ENCODE data around the gene CYTIP.

The CYTIP gene

DNA sequence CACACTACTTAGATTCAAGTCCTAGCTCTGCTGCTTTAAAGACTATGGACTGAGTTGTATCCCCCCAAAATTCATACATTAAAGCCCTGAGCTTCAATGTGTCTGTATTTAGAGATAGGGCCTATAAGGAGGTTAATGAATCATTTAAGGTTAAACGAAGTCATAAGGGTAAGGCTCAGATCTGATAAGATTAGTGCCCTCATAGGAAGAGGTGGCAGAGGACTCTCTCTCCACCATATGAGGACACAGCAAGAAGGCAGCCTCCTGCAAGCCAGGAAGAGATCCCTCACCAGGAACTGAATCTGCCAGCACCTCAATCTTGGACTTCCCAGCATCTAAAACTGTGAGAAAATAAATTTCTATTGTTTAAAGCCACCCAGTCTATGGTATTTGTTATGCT is 3.1 kb upstream of the CYTIP start:
- TF ChIP-seq, protein P1, sequence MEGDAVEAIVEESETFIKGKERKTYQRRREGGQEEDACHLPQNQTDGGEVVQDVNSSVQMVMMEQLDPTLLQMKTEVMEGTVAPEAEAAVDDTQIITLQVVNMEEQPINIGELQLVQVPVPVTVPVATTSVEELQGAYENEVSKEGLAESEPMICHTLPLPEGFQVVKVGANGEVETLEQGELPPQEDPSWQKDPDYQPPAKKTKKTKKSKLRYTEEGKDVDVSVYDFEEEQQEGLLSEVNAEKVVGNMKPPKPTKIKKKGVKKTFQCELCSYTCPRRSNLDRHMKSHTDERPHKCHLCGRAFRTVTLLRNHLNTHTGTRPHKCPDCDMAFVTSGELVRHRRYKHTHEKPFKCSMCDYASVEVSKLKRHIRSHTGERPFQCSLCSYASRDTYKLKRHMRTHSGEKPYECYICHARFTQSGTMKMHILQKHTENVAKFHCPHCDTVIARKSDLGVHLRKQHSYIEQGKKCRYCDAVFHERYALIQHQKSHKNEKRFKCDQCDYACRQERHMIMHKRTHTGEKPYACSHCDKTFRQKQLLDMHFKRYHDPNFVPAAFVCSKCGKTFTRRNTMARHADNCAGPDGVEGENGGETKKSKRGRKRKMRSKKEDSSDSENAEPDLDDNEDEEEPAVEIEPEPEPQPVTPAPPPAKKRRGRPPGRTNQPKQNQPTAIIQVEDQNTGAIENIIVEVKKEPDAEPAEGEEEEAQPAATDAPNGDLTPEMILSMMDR (IDR thresholded peaks at IDR 0.05; ENCODE audit: insufficient read depth, low read depth, low read length, missing control alignments): no peak
- H3K4me3 ChIP-seq (ENCODE audit: low read depth, low read length): no peak overlapping the region
- no peak for DNase-seq (ENCODE audit: low read depth)

DNA sequence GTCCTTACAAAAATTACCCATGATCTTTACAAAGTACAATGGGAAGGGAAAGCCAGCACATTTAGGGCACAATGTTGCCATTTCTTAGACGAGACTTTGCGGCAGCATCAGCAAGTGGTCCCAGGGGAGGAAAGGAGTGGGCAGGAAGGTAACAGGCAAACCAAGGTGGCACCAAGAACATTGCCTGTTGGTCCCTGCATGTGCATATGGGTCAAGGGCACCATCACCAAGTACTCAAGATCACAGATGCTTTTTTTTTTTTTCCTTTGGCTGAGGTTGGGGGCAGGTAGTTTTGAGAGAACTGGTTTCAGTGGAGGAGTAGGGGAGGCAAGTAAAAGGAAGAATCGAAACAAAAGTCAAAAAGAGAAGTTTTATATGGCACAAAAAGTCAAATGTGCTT is 752 bp upstream of the CYTIP start:
- TF ChIP-seq, protein P1 (IDR thresholded peaks at IDR 0.05; ENCODE audit: insufficient read depth, low read depth, low read length, missing control alignments): no peak
- peak overlapping the region; percentile 99 for H3K4me3 ChIP-seq (ENCODE audit: low read depth, low read length)
- DNase-seq (ENCODE audit: low read depth): peak; percentile 83

DNA sequence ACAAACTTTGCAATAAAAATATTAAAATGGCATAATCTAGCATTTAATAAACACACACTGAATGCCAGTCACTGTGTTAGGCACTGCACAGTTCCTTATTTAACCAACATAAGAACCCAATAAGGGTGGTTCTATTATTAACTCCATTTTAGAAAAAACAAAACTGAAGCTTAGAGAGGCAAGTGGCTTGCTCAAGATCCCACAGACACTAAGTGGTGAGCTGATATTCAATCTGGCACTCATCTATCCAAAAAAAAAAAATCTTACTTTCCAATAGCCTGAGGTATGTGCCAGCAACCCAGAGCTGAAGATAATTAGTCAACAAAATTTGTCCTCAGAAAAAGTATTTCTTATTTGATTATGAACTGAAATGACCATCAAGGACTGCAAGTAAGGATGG is 799 bp downstream of the CYTIP start:
- peak; percentile 55 for DNase-seq (ENCODE audit: low read depth)
- H3K4me3 ChIP-seq (ENCODE audit: low read depth, low read length): peak overlapping the region; percentile 99
- TF ChIP-seq, protein P1 (IDR thresholded peaks at IDR 0.05; ENCODE audit: insufficient read depth, low read depth, low read length, missing control alignments): no peak

DNA sequence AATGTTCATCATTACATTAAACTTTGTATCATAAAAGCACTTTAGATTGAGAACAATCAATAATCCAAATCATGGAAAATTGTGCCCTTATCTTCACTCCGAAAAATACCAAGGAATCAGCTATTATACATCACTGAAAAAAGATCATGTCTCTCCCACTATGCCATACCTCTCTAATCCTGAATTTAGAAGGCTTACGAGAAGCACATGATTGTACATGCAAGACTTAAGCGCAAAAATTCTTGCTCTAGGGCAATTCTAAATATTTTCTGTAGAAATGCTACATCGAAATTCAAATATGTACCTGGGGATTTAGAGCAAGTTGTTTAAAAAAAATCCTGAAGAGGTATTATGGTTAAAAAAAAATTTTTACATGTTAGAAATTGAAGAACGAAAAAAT is 1.3 kb downstream of the CYTIP start:
- DNase-seq (ENCODE audit: low read depth): no peak
- H3K4me3 ChIP-seq (ENCODE audit: low read depth, low read length): peak overlapping the region; percentile 99
- TF ChIP-seq, protein P1 (IDR thresholded peaks at IDR 0.05; ENCODE audit: insufficient read depth, low read depth, low read length, missing control alignments): no peak

DNA sequence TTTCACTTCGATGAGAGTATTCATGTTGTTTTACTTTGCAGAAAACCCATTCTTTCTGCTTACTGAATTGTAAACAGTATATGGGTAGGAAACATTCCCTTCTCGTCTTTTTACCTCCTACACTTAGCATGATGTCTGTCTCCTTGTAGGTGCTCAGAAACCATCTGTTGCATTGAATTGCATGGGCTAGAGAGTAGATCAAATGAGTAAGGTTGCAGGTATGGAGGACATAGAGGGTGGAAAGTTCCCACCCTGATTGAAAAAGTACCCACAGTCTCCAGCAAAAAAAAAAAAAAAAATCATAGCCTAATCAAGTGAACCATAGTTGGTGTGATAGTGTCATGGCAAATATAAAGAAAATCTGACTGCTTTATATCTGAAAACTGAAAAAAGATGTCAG is 1.7 kb downstream of the CYTIP start:
- DNase-seq (ENCODE audit: low read depth): peak; percentile 50
- peak overlapping the region; percentile 99 for H3K4me3 ChIP-seq (ENCODE audit: low read depth, low read length)
- TF ChIP-seq, protein P1 (IDR thresholded peaks at IDR 0.05; ENCODE audit: insufficient read depth, low read depth, low read length, missing control alignments): no peak

DNA sequence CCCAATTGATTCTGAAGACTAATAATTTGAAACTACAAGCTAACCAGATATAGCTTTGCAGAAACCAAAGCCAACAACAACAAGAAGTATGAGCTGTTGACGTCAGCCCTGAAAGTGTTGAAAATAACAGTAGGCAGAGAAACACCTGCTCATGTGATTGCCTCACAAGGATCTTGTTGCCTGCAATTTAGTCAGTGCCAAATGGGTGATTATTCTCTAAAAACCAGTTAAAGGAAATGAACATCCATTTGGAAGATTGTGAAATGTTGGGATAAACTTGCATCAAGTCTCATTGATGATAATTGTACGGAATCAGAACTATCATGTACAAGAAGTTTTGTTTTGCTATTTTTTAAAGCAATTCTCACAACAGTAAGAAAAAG is 2.8 kb downstream of the CYTIP start:
- H3K4me3 ChIP-seq (ENCODE audit: low read depth, low read length): peak overlapping the region; percentile 99
- DNase-seq (ENCODE audit: low read depth): peak; percentile 86
- TF ChIP-seq, protein P1 (IDR thresholded peaks at IDR 0.05; ENCODE audit: insufficient read depth, low read depth, low read length, missing control alignments): no peak

DNA sequence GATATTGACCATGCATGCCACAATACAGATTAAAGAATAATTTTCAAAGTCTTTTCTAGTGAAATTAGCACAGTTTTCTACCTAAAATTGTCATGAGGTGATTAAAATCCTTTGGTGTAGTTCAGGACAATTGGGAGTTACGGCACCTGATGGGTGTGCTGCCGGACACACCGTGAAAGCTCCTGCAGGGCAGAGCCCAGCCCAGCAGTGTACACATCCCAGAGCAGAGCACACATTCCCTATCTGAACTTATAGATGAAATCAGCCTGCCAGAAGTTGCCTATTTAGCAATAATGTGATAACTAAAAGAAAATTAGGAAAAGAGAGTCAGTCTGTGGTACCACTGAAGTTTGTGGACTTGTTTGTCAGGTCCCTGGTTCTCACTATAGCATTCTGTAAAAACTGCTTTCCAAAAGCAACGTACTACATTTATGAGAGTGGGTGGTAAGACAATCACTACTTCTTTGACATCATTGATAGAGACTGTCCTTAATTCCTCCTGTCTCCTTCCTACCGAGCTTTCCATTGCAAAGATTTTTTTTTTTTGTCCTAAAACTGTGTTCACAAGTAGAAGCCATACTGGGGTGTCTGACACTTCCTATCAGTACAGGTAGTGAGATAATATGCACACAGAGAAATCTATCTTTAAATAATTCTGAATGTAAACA is 3.4 kb downstream of the CYTIP start:
- TF ChIP-seq, protein P1 (IDR thresholded peaks at IDR 0.05; ENCODE audit: insufficient read depth, low read depth, low read length, missing control alignments): no peak
- DNase-seq (ENCODE audit: low read depth): no peak
- H3K4me3 ChIP-seq (ENCODE audit: low read depth, low read length): peak overlapping the region; percentile 99

Measured in GM12865 (cell line).